Neural cell (in vitro differentiated cells): ENCODE results near the gene IL15.

Experiments used
- EP300 ChIP-seq: fragments of 450-650 bp; conservative IDR thresholded peaks from 2 replicates; pipeline ENCODE4 v1.6.1; 2014; ENCODE audit warnings: antibody characterized with exemption, mild to moderate bottlenecking, moderate library complexity; ENCODE audit not compliant: poor library complexity, severe bottlenecking
- EZH2 ChIP-seq: fragments of 200-600, 300-800 bp; shearing (Covaris generic), sonication (generic); IDR thresholded peaks from 2 replicates; pipeline ENCODE4 v1.6.1; 2014; ENCODE audit warnings: antibody characterized with exemption, low read length, borderline replicate concordance, mild to moderate bottlenecking; ENCODE audit not compliant: insufficient read depth, poor library complexity, severe bottlenecking
- MXI1 ChIP-seq: fragments of 450-650 bp; conservative IDR thresholded peaks from 2 replicates; pipeline ENCODE4 v1.6.1; 2014; ENCODE audit warnings: antibody characterized with exemption, mild to moderate bottlenecking; ENCODE audit not compliant: poor library complexity, severe bottlenecking
- POLR2AphosphoS5 ChIP-seq: IDR thresholded peaks from 2 replicates; pipeline ENCODE4 v1.6.1; 2012
- RAD21 ChIP-seq: fragments of 450-650 bp; conservative IDR thresholded peaks from 2 replicates; pipeline ENCODE4 v1.6.1; 2014; ENCODE audit warnings: antibody characterized with exemption, mild to moderate bottlenecking, moderate library complexity
- SMC3 ChIP-seq: fragments of 450-650 bp; conservative IDR thresholded peaks from 2 replicates; pipeline ENCODE4 v1.6.1; 2014; ENCODE audit warnings: antibody characterized with exemption, mild to moderate bottlenecking, moderate library complexity; ENCODE audit not compliant: poor library complexity
- TAF1 ChIP-seq: IDR thresholded peaks from 2 replicates; pipeline ENCODE4 v1.6.1; 2012; ENCODE audit warnings: low read depth
- TF ChIP-seq, protein P1 (sequence below): fragments of 450-650 bp; IDR thresholded peaks from 2 replicates; pipeline ENCODE4 v1.5.1; 2014; ENCODE audit warnings: antibody characterized with exemption, mild to moderate bottlenecking, moderate library complexity; ENCODE audit not compliant: poor library complexity, severe bottlenecking
- TF ChIP-seq, protein P2 (sequence below): IDR thresholded peaks from 2 replicates; pipeline ENCODE4 v1.6.1; 2012; ENCODE audit warnings: borderline replicate concordance

- TF ChIP-seq, protein P1, sequence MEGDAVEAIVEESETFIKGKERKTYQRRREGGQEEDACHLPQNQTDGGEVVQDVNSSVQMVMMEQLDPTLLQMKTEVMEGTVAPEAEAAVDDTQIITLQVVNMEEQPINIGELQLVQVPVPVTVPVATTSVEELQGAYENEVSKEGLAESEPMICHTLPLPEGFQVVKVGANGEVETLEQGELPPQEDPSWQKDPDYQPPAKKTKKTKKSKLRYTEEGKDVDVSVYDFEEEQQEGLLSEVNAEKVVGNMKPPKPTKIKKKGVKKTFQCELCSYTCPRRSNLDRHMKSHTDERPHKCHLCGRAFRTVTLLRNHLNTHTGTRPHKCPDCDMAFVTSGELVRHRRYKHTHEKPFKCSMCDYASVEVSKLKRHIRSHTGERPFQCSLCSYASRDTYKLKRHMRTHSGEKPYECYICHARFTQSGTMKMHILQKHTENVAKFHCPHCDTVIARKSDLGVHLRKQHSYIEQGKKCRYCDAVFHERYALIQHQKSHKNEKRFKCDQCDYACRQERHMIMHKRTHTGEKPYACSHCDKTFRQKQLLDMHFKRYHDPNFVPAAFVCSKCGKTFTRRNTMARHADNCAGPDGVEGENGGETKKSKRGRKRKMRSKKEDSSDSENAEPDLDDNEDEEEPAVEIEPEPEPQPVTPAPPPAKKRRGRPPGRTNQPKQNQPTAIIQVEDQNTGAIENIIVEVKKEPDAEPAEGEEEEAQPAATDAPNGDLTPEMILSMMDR = no peak
- TF ChIP-seq EP300 (no peak), EZH2 (no peak), POLR2AphosphoS5 (no peak), SMC3 (no peak), RAD21 (no peak), TAF1 (no peak), MXI1 (no peak)
- TF ChIP-seq, protein P2, sequence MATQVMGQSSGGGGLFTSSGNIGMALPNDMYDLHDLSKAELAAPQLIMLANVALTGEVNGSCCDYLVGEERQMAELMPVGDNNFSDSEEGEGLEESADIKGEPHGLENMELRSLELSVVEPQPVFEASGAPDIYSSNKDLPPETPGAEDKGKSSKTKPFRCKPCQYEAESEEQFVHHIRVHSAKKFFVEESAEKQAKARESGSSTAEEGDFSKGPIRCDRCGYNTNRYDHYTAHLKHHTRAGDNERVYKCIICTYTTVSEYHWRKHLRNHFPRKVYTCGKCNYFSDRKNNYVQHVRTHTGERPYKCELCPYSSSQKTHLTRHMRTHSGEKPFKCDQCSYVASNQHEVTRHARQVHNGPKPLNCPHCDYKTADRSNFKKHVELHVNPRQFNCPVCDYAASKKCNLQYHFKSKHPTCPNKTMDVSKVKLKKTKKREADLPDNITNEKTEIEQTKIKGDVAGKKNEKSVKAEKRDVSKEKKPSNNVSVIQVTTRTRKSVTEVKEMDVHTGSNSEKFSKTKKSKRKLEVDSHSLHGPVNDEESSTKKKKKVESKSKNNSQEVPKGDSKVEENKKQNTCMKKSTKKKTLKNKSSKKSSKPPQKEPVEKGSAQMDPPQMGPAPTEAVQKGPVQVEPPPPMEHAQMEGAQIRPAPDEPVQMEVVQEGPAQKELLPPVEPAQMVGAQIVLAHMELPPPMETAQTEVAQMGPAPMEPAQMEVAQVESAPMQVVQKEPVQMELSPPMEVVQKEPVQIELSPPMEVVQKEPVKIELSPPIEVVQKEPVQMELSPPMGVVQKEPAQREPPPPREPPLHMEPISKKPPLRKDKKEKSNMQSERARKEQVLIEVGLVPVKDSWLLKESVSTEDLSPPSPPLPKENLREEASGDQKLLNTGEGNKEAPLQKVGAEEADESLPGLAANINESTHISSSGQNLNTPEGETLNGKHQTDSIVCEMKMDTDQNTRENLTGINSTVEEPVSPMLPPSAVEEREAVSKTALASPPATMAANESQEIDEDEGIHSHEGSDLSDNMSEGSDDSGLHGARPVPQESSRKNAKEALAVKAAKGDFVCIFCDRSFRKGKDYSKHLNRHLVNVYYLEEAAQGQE = no peak
Measured at GRCh38 chr4:141610365-141610764, 26.0 kb upstream of the IL15 start.
